ENCODE data around the gene KIF26B. TPM values are rescaled to one million over a fixed set of nuclear protein-coding genes. Genes with fewer than 3 reads are reported as not detected.

The KIF26B gene
- total RNA-seq, 2 experiments from 2014 or later: not detected

GRCh38 chr1:245544236-245544635 is 389.5 kb downstream of the KIF26B start:
- POLR2A ChIA-PET: no interaction called here
- intact Hi-C loops (cut with micrococcal nuclease; ENCODE audit: unreplicated experiment): no loop called here
- TF ChIP-seq CTCF (conservative IDR thresholded peaks at IDR 0.05; ENCODE audit: low read length) (no peak), EZH2phosphoT487 (IDR thresholded peaks at IDR 0.05; ENCODE audit: borderline replicate concordance, low read depth, low read length) (no peak)

DNA sequence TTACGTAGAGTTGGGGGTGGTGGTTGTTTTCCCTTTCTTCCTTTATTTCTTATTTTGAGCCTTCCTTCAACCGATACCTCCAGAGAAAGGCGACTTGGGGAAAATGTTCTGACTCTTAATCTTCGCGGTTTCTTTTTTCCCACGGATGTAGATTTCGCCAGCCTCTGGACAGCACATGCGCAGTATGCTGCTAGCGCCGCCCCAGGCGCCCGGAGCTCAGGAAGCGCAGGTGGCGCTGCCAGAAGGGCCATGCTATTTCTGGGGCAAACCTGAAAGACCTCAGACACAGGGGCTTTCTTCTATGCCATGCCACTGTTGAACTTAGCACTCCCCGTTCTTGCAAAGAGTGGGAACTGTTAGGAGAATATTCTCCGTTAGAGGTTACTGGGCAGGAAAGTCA is 392.1 kb downstream of the KIF26B start:
- intact Hi-C loops (cut with micrococcal nuclease; ENCODE audit: unreplicated experiment): no loop called here
- Histone ChIP-seq H3K4me3 (ENCODE audit: low read depth, low read length, poor library complexity, severe bottlenecking) (no peak overlapping the region), H2AFZ (ENCODE audit: low read length) (no peak overlapping the region), H3K79me2 (ENCODE audit: insufficient read depth, low read depth, low read length) (no peaks in the 10 kb centered on the region), H4K20me1 (ENCODE audit: insufficient read depth, low read length) (no peaks in the 10 kb centered on the region), H3K4me1 (ENCODE audit: insufficient read depth, low read length, poor library complexity, severe bottlenecking) (no peaks in the 10 kb centered on the region), H3K9me3 (ENCODE audit: low read length) (no peaks in the 10 kb centered on the region), H3K4me2 (ENCODE audit: low read length) (no peak overlapping the region), H3K36me3 (ENCODE audit: insufficient read depth, low read length) (no peaks in the 10 kb centered on the region), H3K27ac (ENCODE audit: low read depth, low read length, poor library complexity, severe bottlenecking) (no peak overlapping the region), H3K9me2 (ENCODE audit: insufficient read depth, low read length) (no peaks in the 10 kb centered on the region)
- CTCF ChIA-PET (ENCODE audit: unreplicated experiment): no interaction called here
- TF ChIP-seq CTCF (conservative IDR thresholded peaks at IDR 0.05; ENCODE audit: low read length): no peak
- no peak for TF ChIP-seq EZH2phosphoT487 (IDR thresholded peaks at IDR 0.05; ENCODE audit: borderline replicate concordance, low read depth, low read length)
- no TSS peak for BruUV-seq (replicated peaks)
- POLR2A ChIA-PET: interaction anchor here (0.7 kb wide), 1 partner anchor 545 kb away, joined by 4 read pairs; no protein-coding TSS in a partner anchor
- no peak for DNase-seq (ENCODE audit: low spot score)

More at GRCh38 chr1:245544236-245544635, 389.5 kb downstream of the KIF26B start:
- CTCF ChIA-PET (ENCODE audit: unreplicated experiment): no interaction called here
- Histone ChIP-seq H3K4me2 (ENCODE audit: low read length) (no peak overlapping the region), H4K20me1 (ENCODE audit: insufficient read depth, low read length) (no peaks in the 10 kb centered on the region), H3K79me2 (ENCODE audit: insufficient read depth, low read depth, low read length) (no peaks in the 10 kb centered on the region), H3K27ac (ENCODE audit: low read depth, low read length, poor library complexity, severe bottlenecking) (no peak overlapping the region), H3K36me3 (ENCODE audit: insufficient read depth, low read length) (no peaks in the 10 kb centered on the region), H3K9me2 (ENCODE audit: insufficient read depth, low read length) (no peaks in the 10 kb centered on the region), H3K4me1 (ENCODE audit: insufficient read depth, low read length, poor library complexity, severe bottlenecking) (no peaks in the 10 kb centered on the region), H3K9me3 (ENCODE audit: low read length) (no peaks in the 10 kb centered on the region), H2AFZ (ENCODE audit: low read length) (no peak overlapping the region), H3K4me3 (ENCODE audit: low read depth, low read length, poor library complexity, severe bottlenecking) (no peak overlapping the region)
- no peak for DNase-seq (ENCODE audit: low spot score)
- BruUV-seq (replicated peaks): no TSS peak

DNA sequence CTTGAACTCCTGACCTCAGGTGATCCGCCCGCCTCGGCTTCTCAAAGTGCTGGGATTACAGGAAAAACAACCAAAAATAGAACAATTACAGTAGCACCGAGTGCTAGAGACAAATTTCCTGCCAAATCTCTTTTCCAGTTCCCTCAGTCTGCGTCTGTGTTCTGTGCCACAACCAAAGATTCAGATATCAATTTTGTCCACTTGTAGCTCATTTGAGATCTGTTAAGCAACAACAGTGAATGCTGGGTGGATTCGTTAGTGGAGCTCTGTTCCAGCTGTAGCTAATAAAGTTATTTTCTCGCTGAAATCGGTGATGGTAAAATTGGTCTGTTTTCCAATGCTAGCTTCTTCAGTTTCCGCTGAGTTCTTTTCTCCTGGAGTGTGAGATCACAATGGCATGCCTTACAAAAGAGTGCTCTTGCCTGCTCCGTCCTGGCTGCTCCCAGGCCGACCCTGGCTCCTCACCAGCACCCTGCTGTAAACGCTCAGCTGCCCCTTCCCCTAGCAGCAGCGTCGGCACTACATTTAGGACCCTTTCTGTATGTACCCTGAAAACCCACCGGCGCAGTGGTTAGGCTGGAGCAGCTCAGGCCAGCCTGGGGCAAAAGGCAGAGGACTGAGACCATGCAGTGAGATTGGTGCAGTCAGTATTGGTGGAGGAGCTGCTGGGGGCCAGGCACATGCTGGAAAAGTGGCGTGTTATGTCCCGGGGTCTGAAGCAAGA is 395.4 kb downstream of the KIF26B start:
- Histone ChIP-seq H3K9me3 (ENCODE audit: low read length) (no peaks in the 10 kb centered on the region), H3K79me2 (ENCODE audit: insufficient read depth, low read depth, low read length) (no peaks in the 10 kb centered on the region), H3K4me3 (ENCODE audit: low read depth, low read length, poor library complexity, severe bottlenecking) (no peak overlapping the region), H3K4me1 (ENCODE audit: insufficient read depth, low read length, poor library complexity, severe bottlenecking) (no peaks in the 10 kb centered on the region), H3K4me2 (ENCODE audit: low read length) (no peak overlapping the region), H3K36me3 (ENCODE audit: insufficient read depth, low read length) (no peaks in the 10 kb centered on the region), H4K20me1 (ENCODE audit: insufficient read depth, low read length) (no peaks in the 10 kb centered on the region), H3K27ac (ENCODE audit: low read depth, low read length, poor library complexity, severe bottlenecking) (no peak overlapping the region), H2AFZ (ENCODE audit: low read length) (no peak overlapping the region), H3K9me2 (ENCODE audit: insufficient read depth, low read length) (no peaks in the 10 kb centered on the region)
- POLR2A ChIA-PET: interaction anchor here (0.6 to 0.8 kb wide), 3 partner anchors 15 to 238 kb away, joined by 3 to 4 read pairs (median 3); no protein-coding TSS in a partner anchor
- TF ChIP-seq CTCF (conservative IDR thresholded peaks at IDR 0.05; ENCODE audit: low read length): no peak
- no peak for TF ChIP-seq EZH2phosphoT487 (IDR thresholded peaks at IDR 0.05; ENCODE audit: borderline replicate concordance, low read depth, low read length)
- DNase-seq (ENCODE audit: low spot score): no peak
- BruUV-seq (replicated peaks): no TSS peak
- intact Hi-C loops (cut with micrococcal nuclease; ENCODE audit: unreplicated experiment): no loop called here
- CTCF ChIA-PET (ENCODE audit: unreplicated experiment): interaction anchor here (0.6 kb wide), 1 partner anchor 393 kb away, joined by 6 read pairs; no protein-coding TSS in a partner anchor

All from OCI-LY7 (cell line).